GM12891 (cell line): ENCODE data around the gene ZNF536.

ENCODE experiments used
- POLR2A ChIP-seq: IDR thresholded peaks from 2 replicates; pipeline ENCODE4 v1.6.1; 2011; ENCODE audit warnings: low read depth, low read length, control low read depth
- SPI1 ChIP-seq: IDR thresholded peaks from 2 replicates; pipeline ENCODE4 v1.6.1; 2011; ENCODE audit warnings: low read depth, low read length, control low read depth

DNA sequence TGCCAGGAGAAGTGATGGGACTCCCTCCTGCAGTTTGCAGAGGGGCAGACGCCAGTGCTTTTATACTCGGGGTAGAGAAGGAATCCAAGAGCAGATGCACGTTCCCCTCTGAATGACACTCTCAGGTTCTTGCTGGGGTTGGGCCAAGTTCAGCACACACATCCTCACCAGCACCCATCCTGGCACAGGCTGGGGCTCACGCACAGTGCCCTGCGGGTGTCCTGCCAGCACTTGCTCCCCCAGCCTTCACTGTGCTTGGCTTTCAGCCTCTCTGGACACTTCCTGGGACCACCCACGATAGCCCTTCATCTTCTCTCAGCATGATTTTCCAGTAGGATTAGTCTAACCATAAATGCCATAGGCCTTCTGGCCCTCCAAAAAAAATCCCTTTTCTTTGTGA is 158.6 kb downstream of the ZNF536 start:
- TF ChIP-seq POLR2A (no peak), SPI1 (no peak)
